ENCODE results near the gene SMC1B.

Gene SMC1B

DNA sequence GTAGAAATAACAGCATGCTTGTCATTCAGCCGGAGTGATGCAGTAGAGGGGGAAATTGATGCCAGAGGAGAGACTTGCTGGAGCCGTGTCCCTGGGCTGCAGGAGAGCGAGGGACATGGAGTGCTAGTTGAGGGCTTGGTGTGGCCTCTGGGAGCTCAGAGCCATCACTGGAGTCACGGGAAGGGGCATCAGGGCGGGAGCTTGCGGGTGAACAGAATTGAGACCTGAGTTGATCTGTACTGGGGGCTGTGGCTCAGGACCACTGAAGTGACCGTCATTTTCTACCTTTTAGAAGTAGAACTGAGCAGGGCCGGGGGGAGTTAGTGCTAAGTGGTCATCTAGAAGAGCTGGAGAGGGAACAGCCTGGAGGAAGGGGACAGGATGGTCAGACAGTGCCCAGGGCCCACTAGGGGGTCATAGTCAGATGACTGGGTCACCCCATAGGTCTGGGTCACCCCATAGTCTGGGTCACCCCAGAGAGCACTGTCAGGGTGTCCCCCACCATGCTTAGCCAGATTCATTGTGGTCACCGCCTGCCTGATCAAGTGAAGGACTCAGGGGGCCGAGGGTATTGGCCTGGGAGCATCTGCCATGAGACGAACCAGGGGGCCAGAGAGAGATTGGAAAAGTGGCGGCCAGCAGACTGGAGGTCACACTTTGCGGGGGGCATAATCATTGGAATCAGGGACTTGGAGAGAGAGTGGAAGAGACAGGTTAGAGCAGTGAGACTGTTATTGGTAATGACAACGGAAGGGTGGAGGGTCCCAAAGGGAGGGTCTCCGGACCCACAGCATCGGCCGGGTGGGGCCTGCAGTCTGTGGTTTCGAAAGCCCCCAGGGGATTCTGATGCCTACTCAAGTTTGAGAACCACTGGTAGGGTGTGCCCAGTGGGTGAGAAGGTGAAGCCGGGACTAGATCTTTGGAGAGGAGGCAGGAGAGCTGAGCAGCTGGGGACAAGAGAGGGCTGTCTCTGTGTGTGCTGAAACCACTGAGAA, 15.3 kb upstream of the SMC1B start:
- Histone ChIP-seq H3K27me3 (ENCODE audit: insufficient read depth, low read length) (no peaks in the 10 kb centered on the region), H3K36me3 (ENCODE audit: insufficient read depth, low read length) (no peaks in the 10 kb centered on the region), H3K4me3 (ENCODE audit: low read length) (no peak overlapping the region), H3K9me3 (ENCODE audit: insufficient read depth, low read depth, low read length) (no peaks in the 10 kb centered on the region), H3K9ac (ENCODE audit: low read depth, low read length) (no peak overlapping the region), H3K4me1 (ENCODE audit: insufficient read depth, low read length) (no peaks in the 10 kb centered on the region), H3K27ac (ENCODE audit: low read depth, low read length) (no peak overlapping the region)
- WGBS, result 91% methylated on average over 19 of the region's 19 CpGs

DNA sequence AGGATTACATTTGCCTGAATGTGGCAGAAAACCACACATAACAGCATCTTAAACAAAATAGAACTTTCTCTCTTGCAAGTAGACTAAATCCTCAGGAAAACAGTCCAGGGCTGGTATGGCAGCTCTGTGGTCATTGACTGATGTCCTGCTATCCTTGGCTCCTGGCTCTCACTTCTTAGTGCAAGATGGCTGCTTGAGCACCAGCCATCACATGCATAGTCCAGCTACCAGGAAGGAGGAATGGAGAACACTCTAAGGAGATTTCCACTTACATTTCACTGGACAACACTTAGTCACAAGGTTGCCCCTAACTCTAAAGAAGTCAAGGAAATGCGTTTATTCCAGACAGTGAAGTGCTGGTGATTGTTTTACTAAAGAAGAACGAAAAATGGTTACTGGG, 13.7 kb upstream of the SMC1B start:
- Histone ChIP-seq H3K4me1 (ENCODE audit: insufficient read depth, low read length) (no peaks in the 10 kb centered on the region), H3K36me3 (ENCODE audit: insufficient read depth, low read length) (no peaks in the 10 kb centered on the region), H3K4me3 (ENCODE audit: low read length) (no peak overlapping the region), H3K27ac (ENCODE audit: low read depth, low read length) (no peak overlapping the region), H3K9me3 (ENCODE audit: insufficient read depth, low read depth, low read length) (no peaks in the 10 kb centered on the region), H3K27me3 (ENCODE audit: insufficient read depth, low read length) (no peaks in the 10 kb centered on the region), H3K9ac (ENCODE audit: low read depth, low read length) (no peak overlapping the region)
- 62% methylated on average over 2 of the region's 2 CpGs for WGBS

DNA sequence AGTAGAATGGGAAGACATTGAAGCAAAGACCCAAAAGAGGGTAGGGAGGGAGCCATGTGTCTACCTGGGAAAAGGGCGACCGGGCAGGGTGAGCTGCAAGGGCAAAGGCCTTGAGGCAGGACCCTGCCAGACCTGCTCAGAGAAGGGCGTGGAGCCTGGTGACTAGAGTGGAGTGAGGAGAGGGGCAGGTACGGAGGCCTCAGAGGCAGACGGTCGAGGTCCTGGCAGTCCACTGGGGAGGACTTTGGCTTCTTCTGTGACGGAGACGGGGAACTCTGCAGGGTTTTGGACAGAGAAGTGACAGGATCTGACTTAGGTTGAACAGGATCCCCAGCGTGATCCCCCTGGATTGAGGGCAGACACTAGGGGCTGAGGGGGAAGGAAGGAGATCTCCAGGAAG, 13.0 kb upstream of the SMC1B start:
- no peak overlapping the region for H3K27ac ChIP-seq (ENCODE audit: low read depth, low read length)

DNA sequence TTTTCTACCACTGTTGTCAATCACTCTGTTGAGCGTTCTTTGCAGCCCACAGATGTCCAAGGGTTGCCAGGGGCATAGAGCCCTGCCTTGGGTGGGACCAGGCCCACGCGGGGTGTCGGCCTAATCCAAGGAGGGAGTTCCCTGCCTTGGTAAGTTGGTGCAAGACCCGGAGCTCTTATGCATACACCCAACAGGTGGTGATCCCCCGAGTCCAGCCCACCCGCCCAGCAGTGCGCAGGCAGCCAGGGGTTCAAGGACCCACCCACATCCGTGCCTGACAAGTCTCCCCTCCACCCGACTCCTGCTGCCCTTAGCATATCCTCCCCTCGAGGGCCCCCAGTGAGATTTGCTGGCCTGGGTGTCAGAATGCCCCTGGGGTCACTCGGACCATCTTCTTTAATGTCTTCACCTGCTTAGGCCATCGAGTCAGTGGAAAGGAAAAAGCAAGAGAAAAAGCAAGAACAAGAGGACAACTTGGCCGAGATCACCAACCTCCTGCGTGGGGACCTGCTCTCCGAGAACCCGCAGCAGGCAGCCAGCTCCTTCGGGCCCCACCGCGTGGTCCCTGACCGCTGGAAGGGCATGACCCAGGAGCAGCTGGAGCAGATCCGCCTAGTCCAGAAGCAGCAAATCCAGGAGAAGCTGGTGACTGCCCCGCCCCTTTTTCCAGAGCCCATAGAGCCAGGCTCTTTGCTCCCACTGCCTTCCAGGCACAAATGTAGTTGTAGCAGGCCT, 12.3 kb upstream of the SMC1B start:
- Histone ChIP-seq H3K9me3 (ENCODE audit: insufficient read depth, low read depth, low read length) (no peaks in the 10 kb centered on the region), H3K27ac (ENCODE audit: low read depth, low read length) (no peak overlapping the region), H3K36me3 (ENCODE audit: insufficient read depth, low read length) (no peaks in the 10 kb centered on the region), H3K9ac (ENCODE audit: low read depth, low read length) (no peak overlapping the region), H3K27me3 (ENCODE audit: insufficient read depth, low read length) (no peaks in the 10 kb centered on the region), H3K4me3 (ENCODE audit: low read length) (no peak overlapping the region), H3K4me1 (ENCODE audit: insufficient read depth, low read length) (no peaks in the 10 kb centered on the region)
- WGBS, result 93% methylated on average over 23 of the region's 23 CpGs

More for the DNA sequence above, 13.0 kb upstream of the SMC1B start:
- no peak overlapping the region for H3K9ac ChIP-seq (ENCODE audit: low read depth, low read length)
- no peaks in the 10 kb centered on the region for H3K4me1 ChIP-seq (ENCODE audit: insufficient read depth, low read length)
- WGBS, result 94% methylated on average over 9 of the region's 9 CpGs
- H3K4me3 ChIP-seq (ENCODE audit: low read length), result no peak overlapping the region
- H3K36me3 ChIP-seq (ENCODE audit: insufficient read depth, low read length), result no peaks in the 10 kb centered on the region
- no peaks in the 10 kb centered on the region for H3K27me3 ChIP-seq (ENCODE audit: insufficient read depth, low read length)
- no peaks in the 10 kb centered on the region for H3K9me3 ChIP-seq (ENCODE audit: insufficient read depth, low read depth, low read length)

DNA sequence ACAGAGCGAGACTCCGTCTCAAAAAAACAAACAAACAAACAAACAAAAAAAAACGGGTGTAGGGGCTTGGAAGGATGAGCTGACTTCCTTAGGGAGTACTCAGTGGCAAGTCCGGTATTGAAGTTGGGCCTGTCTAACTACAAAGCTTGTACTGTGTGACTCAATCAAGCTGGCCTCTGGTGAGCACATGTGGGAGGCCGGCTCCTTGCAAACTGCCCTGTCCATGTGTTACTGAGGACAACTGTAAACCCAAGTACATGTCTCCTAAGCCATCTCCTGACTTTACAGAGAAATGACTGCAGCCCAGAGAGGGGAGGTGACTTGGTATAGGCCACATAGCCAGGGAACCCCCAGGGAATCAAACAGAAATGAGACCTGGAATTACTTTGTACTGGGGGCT, 11.7 kb upstream of the SMC1B start:
- 90% methylated on average over 5 of the region's 5 CpGs for WGBS
- no peaks in the 10 kb centered on the region for H3K36me3 ChIP-seq (ENCODE audit: insufficient read depth, low read length)
- H3K4me1 ChIP-seq (ENCODE audit: insufficient read depth, low read length), result no peaks in the 10 kb centered on the region
- H3K9ac ChIP-seq (ENCODE audit: low read depth, low read length), result no peak overlapping the region
- H3K27ac ChIP-seq (ENCODE audit: low read depth, low read length), result no peak overlapping the region
- no peak overlapping the region for H3K4me3 ChIP-seq (ENCODE audit: low read length)
- no peaks in the 10 kb centered on the region for H3K27me3 ChIP-seq (ENCODE audit: insufficient read depth, low read length)
- H3K9me3 ChIP-seq (ENCODE audit: insufficient read depth, low read depth, low read length), result no peaks in the 10 kb centered on the region

DNA sequence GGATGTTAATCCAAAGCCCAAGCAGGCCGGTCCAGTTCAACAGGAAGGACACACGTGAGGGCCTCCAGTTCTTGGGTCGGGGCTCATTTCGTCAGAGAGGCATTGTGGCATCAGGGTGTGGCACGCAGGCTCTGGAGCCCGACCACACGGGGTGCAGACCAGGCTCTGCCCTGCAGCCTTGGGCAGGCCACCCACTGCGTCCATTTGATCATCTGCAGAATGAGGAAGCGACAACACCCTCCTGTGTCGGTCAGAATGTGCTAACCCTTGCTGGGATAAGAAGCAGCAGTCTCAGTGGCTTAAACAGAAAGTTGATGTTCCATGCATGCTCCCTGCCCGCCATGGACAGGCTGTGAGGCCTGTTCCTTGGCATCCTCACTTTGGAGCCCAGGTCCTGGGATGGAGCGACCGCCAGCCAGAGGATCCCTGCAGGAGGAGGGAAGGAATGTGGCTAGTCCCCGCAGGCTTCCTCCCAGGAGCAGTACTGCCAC, 10.9 kb upstream of the SMC1B start:
- Histone ChIP-seq H3K4me1 (ENCODE audit: insufficient read depth, low read length) (no peaks in the 10 kb centered on the region), H3K36me3 (ENCODE audit: insufficient read depth, low read length) (no peaks in the 10 kb centered on the region), H3K9me3 (ENCODE audit: insufficient read depth, low read depth, low read length) (no peaks in the 10 kb centered on the region), H3K27me3 (ENCODE audit: insufficient read depth, low read length) (no peaks in the 10 kb centered on the region), H3K4me3 (ENCODE audit: low read length) (no peak overlapping the region), H3K9ac (ENCODE audit: low read depth, low read length) (no peak overlapping the region), H3K27ac (ENCODE audit: low read depth, low read length) (no peak overlapping the region)
- WGBS, result 90% methylated on average over 13 of the region's 14 CpGs

DNA sequence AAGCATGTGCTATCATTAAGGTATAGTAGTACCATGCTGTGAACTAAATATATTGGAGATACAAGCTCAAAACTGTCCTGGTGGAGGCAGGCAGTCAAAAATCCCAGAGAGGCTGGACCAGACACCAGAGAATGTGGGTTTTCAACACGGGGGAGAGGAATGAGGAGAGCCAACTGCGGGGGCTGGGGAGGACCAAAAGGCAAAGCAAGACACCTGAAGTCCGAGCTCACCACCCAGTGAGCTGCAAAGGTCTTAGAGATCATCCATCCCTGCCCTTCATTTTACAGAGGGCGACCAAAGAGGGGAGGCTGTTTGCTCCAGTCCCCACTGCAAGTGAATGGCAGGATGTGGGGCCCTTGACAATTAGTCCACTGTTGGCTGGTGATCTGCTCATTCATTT, 10.1 kb upstream of the SMC1B start:
- 87% methylated on average over 4 of the region's 4 CpGs for whole genome bisulfite sequencing
- H3K27ac ChIP-seq (ENCODE audit: low read depth, low read length), result no peak overlapping the region
- no peak overlapping the region for H3K4me3 ChIP-seq (ENCODE audit: low read length)
- no peaks in the 10 kb centered on the region for H3K27me3 ChIP-seq (ENCODE audit: insufficient read depth, low read length)
- H3K4me1 ChIP-seq (ENCODE audit: insufficient read depth, low read length), result no peaks in the 10 kb centered on the region
- H3K9me3 ChIP-seq (ENCODE audit: insufficient read depth, low read depth, low read length), result no peaks in the 10 kb centered on the region
- H3K9ac ChIP-seq (ENCODE audit: low read depth, low read length), result no peak overlapping the region
- no peaks in the 10 kb centered on the region for H3K36me3 ChIP-seq (ENCODE audit: insufficient read depth, low read length)

DNA sequence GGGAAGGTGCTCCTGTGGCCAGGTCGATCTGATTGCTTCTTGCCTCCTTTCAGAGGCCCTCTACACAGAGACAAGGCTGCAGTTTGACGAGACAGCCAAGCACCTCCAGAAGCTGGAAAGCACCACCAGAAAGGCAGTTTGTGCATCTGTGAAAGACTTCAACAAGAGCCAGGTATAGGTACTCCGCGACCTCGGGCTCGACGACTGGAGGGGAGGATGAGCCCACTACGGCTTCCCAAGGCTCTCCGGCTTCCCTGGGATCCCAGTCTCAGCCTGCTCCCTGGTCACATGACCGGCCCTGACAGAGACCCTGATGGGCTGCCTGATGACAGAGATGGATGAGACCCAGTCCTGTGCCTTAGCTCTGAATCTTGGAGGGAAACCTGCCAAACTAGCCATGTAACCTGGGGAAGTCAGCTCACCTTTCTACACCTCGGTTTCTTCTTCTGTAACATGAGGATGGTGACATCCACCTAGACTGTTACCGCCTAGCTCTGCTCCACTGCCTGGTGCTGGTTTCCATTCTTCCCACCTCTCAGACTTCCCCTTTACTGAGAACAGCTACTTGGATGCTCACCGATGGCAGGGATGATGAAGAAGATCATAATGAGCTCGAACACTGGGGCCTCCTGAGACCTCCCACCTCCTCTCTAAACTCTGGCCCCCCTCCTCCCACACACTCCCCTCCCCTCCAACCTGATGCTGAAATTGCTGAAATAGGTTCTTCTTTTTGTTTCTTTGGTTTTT, 9.0 kb upstream of the SMC1B start:
- H3K4me3 ChIP-seq (ENCODE audit: low read length), result no peak overlapping the region
- WGBS, result 94% methylated on average over 14 of the region's 14 CpGs
- H3K27ac ChIP-seq (ENCODE audit: low read depth, low read length), result no peak overlapping the region
- no peak overlapping the region for H3K9ac ChIP-seq (ENCODE audit: low read depth, low read length)
- no peaks in the 10 kb centered on the region for H3K27me3 ChIP-seq (ENCODE audit: insufficient read depth, low read length)
- no peaks in the 10 kb centered on the region for H3K4me1 ChIP-seq (ENCODE audit: insufficient read depth, low read length)
- H3K36me3 ChIP-seq (ENCODE audit: insufficient read depth, low read length), result no peaks in the 10 kb centered on the region
- H3K9me3 ChIP-seq (ENCODE audit: insufficient read depth, low read depth, low read length), result no peaks in the 10 kb centered on the region

DNA sequence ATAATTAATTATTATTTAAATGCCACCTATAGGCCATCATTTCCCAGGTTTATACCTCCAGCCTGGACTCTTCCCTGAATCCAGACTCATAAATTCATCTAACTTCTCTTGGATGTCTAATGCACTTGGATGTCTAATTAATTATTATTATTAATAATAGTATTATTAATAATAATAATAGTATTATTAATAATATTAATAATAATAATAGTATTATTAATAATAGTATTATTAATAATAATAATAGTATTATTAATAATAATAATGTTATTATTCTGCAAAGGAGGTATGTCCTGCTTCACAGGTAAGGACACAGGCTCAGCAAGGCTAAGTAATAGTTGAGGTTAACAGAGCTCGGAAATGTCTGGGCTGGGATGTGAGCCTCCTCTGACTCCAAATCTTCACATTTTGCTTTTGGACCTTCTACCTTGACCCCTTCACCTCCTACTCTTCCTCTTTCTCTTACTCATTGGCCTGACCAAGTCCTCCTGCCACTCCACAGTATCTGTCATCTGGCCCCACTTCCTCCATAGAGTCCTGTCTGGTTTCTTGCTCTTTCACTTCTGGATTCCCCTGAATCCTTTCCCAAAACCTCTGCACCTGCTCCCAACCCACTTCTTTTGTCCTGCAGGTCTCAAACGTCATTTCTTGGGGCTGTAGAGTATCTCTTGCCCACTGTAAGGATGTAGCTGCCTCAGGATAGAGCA, 8.1 kb upstream of the SMC1B start:
- no peaks in the 10 kb centered on the region for H3K36me3 ChIP-seq (ENCODE audit: insufficient read depth, low read length)
- WGBS, result 78% methylated on average over 2 of the region's 2 CpGs
- H3K27me3 ChIP-seq (ENCODE audit: insufficient read depth, low read length), result no peaks in the 10 kb centered on the region
- H3K27ac ChIP-seq (ENCODE audit: low read depth, low read length), result no peak overlapping the region
- no peak overlapping the region for H3K9ac ChIP-seq (ENCODE audit: low read depth, low read length)
- no peaks in the 10 kb centered on the region for H3K4me1 ChIP-seq (ENCODE audit: insufficient read depth, low read length)
- no peak overlapping the region for H3K4me3 ChIP-seq (ENCODE audit: low read length)
- H3K9me3 ChIP-seq (ENCODE audit: insufficient read depth, low read depth, low read length), result no peaks in the 10 kb centered on the region

DNA sequence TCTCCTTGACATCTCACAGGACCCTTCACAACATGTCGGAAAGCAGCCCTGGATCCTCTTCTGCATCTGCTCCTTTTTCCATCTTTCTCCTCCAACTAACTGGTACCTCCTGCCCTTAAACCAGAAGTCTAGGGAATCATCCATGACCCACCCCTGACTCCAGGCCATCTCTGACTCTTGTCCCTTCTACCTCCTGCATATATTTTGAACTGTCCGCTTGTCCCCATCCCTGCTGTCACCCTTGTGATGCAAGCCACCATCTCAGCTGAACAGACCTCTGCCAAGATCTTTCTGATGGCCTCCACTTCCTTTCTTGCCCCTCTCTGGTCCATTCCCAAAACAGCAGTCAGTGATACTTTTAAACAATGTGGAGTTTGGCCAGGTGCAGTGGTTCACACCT, 7.1 kb upstream of the SMC1B start:
- Histone ChIP-seq H3K27ac (ENCODE audit: low read depth, low read length) (no peak overlapping the region), H3K27me3 (ENCODE audit: insufficient read depth, low read length) (no peaks in the 10 kb centered on the region), H3K4me1 (ENCODE audit: insufficient read depth, low read length) (no peaks in the 10 kb centered on the region), H3K9ac (ENCODE audit: low read depth, low read length) (no peak overlapping the region), H3K9me3 (ENCODE audit: insufficient read depth, low read depth, low read length) (no peaks in the 10 kb centered on the region), H3K36me3 (ENCODE audit: insufficient read depth, low read length) (no peaks in the 10 kb centered on the region), H3K4me3 (ENCODE audit: low read length) (no peak overlapping the region)
- 96% methylated on average over 2 of the region's 2 CpGs for WGBS
